ENCODE results near the gene NLRP3. TPM values are rescaled to one million over a fixed set of nuclear protein-coding genes. Genes with fewer than 3 reads are reported as not detected.

Gene NLRP3
- total RNA-seq, 2 donors from 2014 or later = 0.71 to 2.0 TPM

DNA sequence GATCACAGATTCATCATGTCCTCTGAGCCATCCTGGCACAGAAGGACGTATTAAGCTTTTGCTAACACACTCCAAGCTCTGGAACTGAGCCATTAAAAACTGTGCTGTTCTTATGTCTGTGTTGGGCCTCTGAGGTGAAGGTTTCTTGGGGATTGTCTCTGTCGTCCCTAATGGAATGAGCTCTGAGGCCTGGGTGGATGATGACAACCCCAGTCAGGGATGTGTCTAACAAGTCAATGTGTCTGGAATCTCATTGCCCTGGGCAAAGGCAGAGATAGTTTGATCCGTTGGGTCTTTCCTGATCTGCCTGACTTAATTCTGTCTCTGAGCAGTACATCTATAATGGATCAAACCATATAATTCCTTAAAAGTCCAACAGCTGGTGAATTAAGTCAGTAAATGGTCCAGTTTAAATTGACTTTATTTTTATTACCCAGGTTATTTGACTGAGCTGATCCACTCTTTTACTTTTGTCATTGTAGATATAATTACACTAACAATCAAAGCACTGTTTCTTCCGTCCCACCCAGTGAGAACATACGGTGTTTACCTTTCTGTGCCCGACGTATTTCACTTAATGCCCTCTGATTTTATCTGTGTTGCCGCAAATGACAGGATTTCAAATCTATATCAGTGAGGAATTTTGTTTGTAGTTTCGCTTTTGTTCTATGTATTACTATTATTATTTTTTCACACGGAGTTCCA is 80.8 kb downstream of the NLRP3 start:
- ATAC-seq (no peak), DNase-seq (no peak)
- intact Hi-C loops (cut with DNase I) = no loop called here

Other genes starting within 250 kb of the NLRP3 start
- 10 to 100 TPM in 1 of 2 donors, 1 to 10 TPM in 1; 10.0 to 15.5 TPM for gene ZNF124, start 244.2 kb upstream of the NLRP3 start, total RNA-seq
- gene VN1R5, start 160.1 kb upstream of the NLRP3 start, total RNA-seq = not detected
- 10 to 100 TPM; 12.2 to 16.4 TPM for gene ZNF496, start 84.3 kb upstream of the NLRP3 start, total RNA-seq
- gene OR2B11, start 41.9 kb downstream of the NLRP3 start, total RNA-seq = not detected
- gene OR2C3, start 120.3 kb downstream of the NLRP3 start, total RNA-seq = not detected
- gene GCSAML, start 133.0 kb downstream of the NLRP3 start, total RNA-seq = under 1 TPM in 1 of 2 donors, not detected in 1; 0.59 TPM
- gene OR2G2, start 172.2 kb downstream of the NLRP3 start, total RNA-seq = not detected
- gene OR2G3, start 189.4 kb downstream of the NLRP3 start, total RNA-seq = not detected